HCT116 (cell line): Measurements from ENCODE around the gene VSTM2L. TPM values are rescaled to one million over a fixed set of nuclear protein-coding genes. Genes with fewer than 3 reads are reported as not detected.
"Not testable (repeated sequence)": the region's sequence is repeated elsewhere in the genome, so short reads cannot be mapped to it uniquely, and the experiment has no call there.

ENCODE experiments used
- ATAC-seq: fragments of 200-7000 bp; cut with Tn5 transposase; 2 replicates; pipeline ENCODE4 v1.9.1; 2020; ENCODE audit warnings: mild to moderate bottlenecking, moderate library complexity
- BruUV-seq: library from RNA; stranded (reverse); fragments of 400-500 nt; replicated peaks from 2 replicates; lab custom pipeline; 2021; lab: Mats Ljungman, UMichigan
- CTCF ChIA-PET: fragments of 300-600 bp; sonication (Branson Sonifier 250); formaldehyde crosslinking; loops from one replicate; lab custom pipeline; 2021; ENCODE audit warnings: antibody characterized with exemption; lab: Charles Lee
- POLR2A ChIA-PET: fragments of 300-600, 350-600 bp; sonication (Branson Sonifier 250); formaldehyde crosslinking; loops from one replicate; lab custom pipeline; 2021; ENCODE audit warnings: antibody characterized with exemption; lab: Charles Lee
- RAD21 ChIA-PET, 2 experiments: fragments of 300-600 bp; sonication (Branson Sonifier 250); formaldehyde crosslinking; loops; one replicate each; lab custom pipeline; 2023; ENCODE audit warnings: low total read pairs in 2 of 2; ENCODE audit not compliant: uncharacterized antibody in 2 of 2, unreplicated experiment in 2 of 2, low non-redundant PET in 1 of 2; lab: Charles Lee
- DNase-seq: peaks from one replicate; pipeline ENCODE4 v3.0.0-alpha.2; 2010; ENCODE audit warnings: low read depth, low spot score
- H2AFZ ChIP-seq: fragments of 200-600 bp; shearing (Covaris generic), sonication (generic); 2 replicates; pipeline ENCODE4 v1.6.1; 2017; ENCODE audit warnings: low read depth, mixed run types, mixed read lengths, antibody characterized with exemption, low read length; ENCODE audit not compliant: poor library complexity, severe bottlenecking
- H3K27ac ChIP-seq: 2 replicates; pipeline ENCODE4 v1.5.1; 2012; ENCODE audit warnings: low read depth, low read length
- H3K27me3 ChIP-seq: fragments of 200-600 bp; sonication (generic); 2 replicates; pipeline ENCODE4 v1.6.1; 2016; ENCODE audit warnings: mixed run types, low read length, mixed read lengths; ENCODE audit not compliant: insufficient read depth
- H3K36me3 ChIP-seq, 2 experiments: fragments of 200-500 bp in 1 of 2; fragments of 200-600 bp in 1 of 2; sonication (Bioruptor generic) in 1 of 2; sonication (generic) in 1 of 2; 2 replicates each; pipeline versions ENCODE4 v1.5.1 to v1.6.1; 2014 to 2016; ENCODE audit warnings: low read length in 2 of 2, inconsistent platforms in 1 of 2, mixed read lengths in 1 of 2, mixed run types in 1 of 2; ENCODE audit not compliant: insufficient read depth in 2 of 2, control insufficient read depth in 1 of 2
- H3K4me1 ChIP-seq, 2 experiments: fragments of 200-600 bp in 1 of 2; sonication (generic) in 1 of 2; 2 replicates each; pipeline versions ENCODE4 v1.5.1 to v1.6.1; 2012 to 2017; ENCODE audit warnings: low read length in 2 of 2, inconsistent platforms in 1 of 2, mild to moderate bottlenecking in 1 of 2, mixed read lengths in 1 of 2, mixed run types in 1 of 2, moderate library complexity in 1 of 2; ENCODE audit not compliant: insufficient read depth in 2 of 2, control insufficient read depth in 1 of 2
- H3K4me2 ChIP-seq: fragments of 200-600 bp; sonication (generic); 2 replicates; pipeline ENCODE4 v1.6.1; 2017; ENCODE audit warnings: mixed run types, low read length, mixed read lengths
- H3K4me3 ChIP-seq, 2 experiments: fragments of 200-600 bp in 1 of 2; sonication (generic) in 1 of 2; replicated peaks in 1 of 2; 2 replicates each; pipeline ENCODE4 v1.5.1; 2011 to 2016; ENCODE audit warnings: low read length in 2 of 2, control low read depth in 1 of 2, low read depth in 1 of 2, mild to moderate bottlenecking in 1 of 2, mixed read lengths in 1 of 2, mixed run types in 1 of 2
- H3K79me2 ChIP-seq: fragments of 200-600 bp; sonication (generic); 2 replicates; pipeline ENCODE4 v1.6.1; 2017; ENCODE audit warnings: mild to moderate bottlenecking, mixed run types, low read length, moderate library complexity, mixed read lengths; ENCODE audit not compliant: insufficient read depth
- H3K9ac ChIP-seq: fragments of 200-600 bp; sonication (generic); 2 replicates; pipeline ENCODE4 v1.6.1; 2016; ENCODE audit warnings: low read length, mixed read lengths
- H3K9me2 ChIP-seq: fragments of 200-600 bp; sonication (generic), shearing (Covaris generic); 2 replicates; pipeline ENCODE4 v1.6.1; 2017; ENCODE audit warnings: mixed run types, mild to moderate bottlenecking, moderate library complexity; ENCODE audit not compliant: insufficient read depth
- H3K9me3 ChIP-seq, 2 experiments: fragments of 200-500 bp in 1 of 2; fragments of 200-600 bp in 1 of 2; sonication (Bioruptor generic) in 1 of 2; sonication (generic) in 1 of 2; 2 replicates each; pipeline ENCODE4 v1.6.1; 2014 to 2017; ENCODE audit warnings: low read length in 2 of 2, mixed read lengths in 2 of 2, inconsistent platforms in 1 of 2, low read depth in 1 of 2, mild to moderate bottlenecking in 1 of 2, mixed run types in 1 of 2, moderate library complexity in 1 of 2; ENCODE audit not compliant: control insufficient read depth in 1 of 2, insufficient read depth in 1 of 2
- H4K20me1 ChIP-seq: fragments of 200-600 bp; sonication (generic), shearing (Covaris generic); 2 replicates; pipeline ENCODE4 v1.6.1; 2017; ENCODE audit warnings: mixed run types, mild to moderate bottlenecking, moderate library complexity; ENCODE audit not compliant: insufficient read depth
- FOSL1 ChIP-seq: IDR thresholded peaks from 2 replicates; pipeline ENCODE4 v1.6.1; 2012; ENCODE audit warnings: low read depth
- POLR2AphosphoS5 ChIP-seq: IDR thresholded peaks from 2 replicates; pipeline ENCODE4 v1.6.1; 2011; ENCODE audit warnings: mild to moderate bottlenecking, low read depth, low read length, moderate library complexity
- ZFX ChIP-seq: fragments of 450-650 bp; IDR thresholded peaks from 2 replicates; pipeline ENCODE4 v1.6.1; 2017
- intact Hi-C: fragments of 100-400 bp; cut with micrococcal nuclease; formaldehyde crosslinking; loops from 2 replicates; pipeline ENCODE4 v1.10.0; 2022
- total RNA-seq: library from RNA; stranded (reverse); gene quantifications from one replicate; pipeline ENCODE4 v1.2.1, GENCODE V29; 2021; ENCODE audit not compliant: unreplicated experiment

Gene VSTM2L
- total RNA-seq, 1 experiment from 2014 or later: 0.69 TPM

DNA sequence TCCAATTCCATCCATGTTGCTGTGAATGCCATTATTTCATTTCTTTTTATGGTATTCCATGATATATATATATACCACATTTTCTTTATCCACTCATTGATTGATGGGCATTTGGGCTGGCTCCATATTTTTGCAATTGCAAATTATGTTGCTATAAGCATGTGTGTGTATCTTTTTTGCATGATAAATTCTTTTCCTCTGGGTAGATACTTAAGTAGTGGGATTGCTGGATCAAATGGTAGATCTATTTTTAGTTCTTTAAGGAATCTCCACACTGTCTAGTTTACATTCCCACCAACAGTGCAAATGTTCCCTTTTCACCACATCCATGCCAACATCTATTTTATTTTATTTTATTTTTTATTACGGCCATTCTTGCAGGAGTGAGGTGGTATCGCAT is 60.6 kb downstream of the VSTM2L start:
- H3K4me2 ChIP-seq, CTCF ChIA-PET, RAD21 ChIA-PET, H3K27ac ChIP-seq, H3K79me2 ChIP-seq, ATAC-seq, H3K36me3 ChIP-seq, H2AFZ ChIP-seq, DNase-seq, H4K20me1 ChIP-seq, H3K9me2 ChIP-seq, BruUV-seq, POLR2A ChIA-PET, H3K4me3 ChIP-seq, H3K4me1 ChIP-seq, H3K9ac ChIP-seq, H3K9me3 ChIP-seq, intact Hi-C loops, H3K27me3 ChIP-seq: not testable (repeated sequence)

DNA sequence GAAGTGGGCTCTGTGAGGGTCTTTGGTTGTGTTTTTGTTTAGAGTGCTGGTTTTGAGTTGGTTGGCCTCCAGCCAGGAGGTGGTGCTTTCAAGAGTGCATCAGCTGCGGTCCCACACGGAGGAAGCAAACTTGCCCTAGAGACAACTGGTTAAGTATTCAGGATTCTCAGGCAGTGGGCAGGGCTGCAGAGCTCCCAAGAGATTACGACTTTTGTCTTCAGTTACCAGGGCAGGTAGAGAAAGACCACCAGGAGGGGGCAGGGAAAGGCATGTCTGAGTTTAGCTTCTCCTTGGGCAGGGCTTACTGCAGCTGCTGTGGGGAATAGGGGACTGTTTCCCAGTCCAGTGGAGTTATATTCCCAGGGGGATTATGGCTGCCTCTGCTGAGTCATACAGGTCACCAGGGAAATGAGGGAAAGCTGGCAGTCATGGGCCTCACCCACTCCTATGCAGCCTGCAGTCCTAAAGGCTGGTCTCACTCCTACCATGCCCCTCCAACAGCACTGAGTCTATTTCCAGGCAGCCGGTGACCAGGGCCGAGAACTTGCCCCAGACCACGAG is 66.0 kb downstream of the VSTM2L start:
- TF ChIP-seq POLR2AphosphoS5 (no peak), ZFX (no peak), FOSL1 (no peak)
- RAD21 ChIA-PET: no interaction called here
- no peaks in the 10 kb centered on the region for H3K9me2 ChIP-seq
- intact Hi-C loops: no loop called here
- POLR2A ChIA-PET: no interaction called here
- H3K9me3 ChIP-seq: no peaks in the 10 kb centered on the region
- H3K27me3 ChIP-seq: no peaks in the 10 kb centered on the region
- BruUV-seq: no TSS peak
- H2AFZ ChIP-seq: no peak overlapping the region
- no peak overlapping the region for H3K4me3 ChIP-seq
- H4K20me1 ChIP-seq: no peaks in the 10 kb centered on the region
- H3K4me1 ChIP-seq: peaks cover 0 to 5% of the 10 kb centered on the region in 2 experiments; a peak in 1 of 4 replicates
- H3K79me2 ChIP-seq: no peaks in the 10 kb centered on the region
- no peak for ATAC-seq
- no peak overlapping the region for H3K9ac ChIP-seq
- no peaks in the 10 kb centered on the region for H3K36me3 ChIP-seq
- CTCF ChIA-PET: no interaction called here
- no peak overlapping the region for H3K27ac ChIP-seq
- no peak for DNase-seq
- no peak overlapping the region for H3K4me2 ChIP-seq
